GM21737 (cell line): ENCODE results near the gene MCC.

Experiments used
- ATAC-seq: cut with Tn5 transposase; IDR thresholded peaks from one replicate; pipeline ENCODE4 v1.9.1; 2021; ENCODE audit warnings: mild to moderate bottlenecking, moderate library complexity; ENCODE audit not compliant: unreplicated experiment

The MCC gene

GRCh38 chr5:113373426-113373825 is 114.8 kb downstream of the MCC start:
- ATAC-seq = no peak

DNA sequence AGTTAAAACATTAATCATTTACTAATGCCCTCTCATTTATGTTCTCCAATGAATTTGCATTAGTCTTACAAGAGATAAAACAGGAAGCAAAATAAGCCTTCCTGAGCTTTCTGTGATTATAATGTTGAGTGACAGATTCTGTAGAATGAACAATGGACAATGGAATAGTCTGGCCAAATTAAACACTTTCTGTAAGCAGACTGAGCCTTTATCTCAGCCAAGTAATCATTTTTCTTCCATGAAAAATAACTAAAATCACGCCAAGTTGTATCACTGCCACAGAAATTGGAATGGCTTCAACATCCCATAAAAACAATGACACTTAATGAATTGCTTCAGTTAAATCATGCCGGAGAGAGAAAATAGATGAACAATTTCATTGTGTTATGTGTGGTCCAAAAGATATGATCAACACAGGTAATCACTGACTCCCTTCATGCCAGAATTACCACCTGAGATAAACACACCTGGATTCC is 116.5 kb downstream of the MCC start:
- ATAC-seq = no peak

GRCh38 chr5:113367586-113367985 is 120.7 kb downstream of the MCC start:
- no peak for ATAC-seq

- ATAC-seq = no peak
These were observed 123.8 kb downstream of the MCC start for GRCh38 chr5:113364466-113364865.

DNA sequence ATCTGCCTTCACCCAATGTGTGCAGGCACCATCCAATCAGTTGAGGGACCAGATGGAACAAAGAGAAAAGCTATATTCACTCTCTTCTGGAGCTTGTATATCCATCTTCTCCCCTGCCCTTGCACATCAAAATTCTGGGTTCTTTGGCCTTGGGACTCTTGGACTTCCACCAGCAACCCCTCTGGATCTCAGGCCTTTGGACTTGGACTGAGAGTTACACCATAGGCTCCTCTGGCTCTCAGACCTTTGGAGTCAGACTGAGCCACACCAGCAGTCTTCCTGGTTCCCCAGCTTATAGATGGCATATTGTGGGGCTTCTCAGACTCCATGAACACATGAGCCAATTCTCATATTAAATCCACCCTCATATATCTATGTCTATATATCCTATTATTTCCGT is 126.6 kb downstream of the MCC start:
- no peak for ATAC-seq

- ATAC-seq = no peak
These were observed 128.8 kb downstream of the MCC start for GRCh38 chr5:113359419-113359818.

- no peak for ATAC-seq
These were observed 129.6 kb downstream of the MCC start for GRCh38 chr5:113358696-113359095.

DNA sequence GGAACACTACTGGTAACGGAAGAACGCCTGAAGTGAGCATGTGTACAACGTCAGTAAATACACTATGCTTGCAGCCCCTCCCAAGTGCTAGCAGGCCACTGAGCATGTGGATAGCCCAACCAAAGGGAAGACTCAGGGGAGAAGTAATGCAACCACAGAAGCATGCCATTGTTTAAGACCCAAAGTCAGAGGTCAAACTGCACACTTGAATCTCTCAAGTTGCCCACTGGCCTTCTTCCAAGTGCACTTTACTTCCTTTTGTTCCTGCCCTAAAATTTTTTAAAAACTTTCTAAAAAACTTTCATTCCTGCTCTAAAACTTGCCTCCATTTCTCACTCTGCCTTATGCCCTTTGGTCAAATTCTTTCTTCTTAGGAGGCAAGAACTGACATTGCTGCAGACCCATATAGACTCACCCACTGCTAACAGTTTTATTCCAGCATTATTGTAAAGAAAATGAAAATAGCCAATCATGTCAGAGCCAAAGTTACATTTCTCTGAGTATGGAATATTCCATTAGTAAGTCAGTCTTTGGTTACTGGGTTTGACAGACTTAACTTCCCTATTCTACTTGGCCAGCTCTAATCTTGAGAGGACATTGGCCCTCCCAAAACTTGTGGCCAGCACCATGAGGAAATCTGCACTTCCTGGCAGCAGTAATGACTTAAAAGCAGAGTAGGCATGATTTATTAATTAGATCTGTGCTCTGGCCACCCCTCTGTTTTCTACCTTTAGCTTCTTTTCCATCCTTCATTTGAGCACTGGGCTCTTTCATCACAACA is 130.4 kb downstream of the MCC start:
- ATAC-seq = no peak

- no peak for ATAC-seq
These were observed 131.8 kb downstream of the MCC start for GRCh38 chr5:113356487-113356886.

DNA sequence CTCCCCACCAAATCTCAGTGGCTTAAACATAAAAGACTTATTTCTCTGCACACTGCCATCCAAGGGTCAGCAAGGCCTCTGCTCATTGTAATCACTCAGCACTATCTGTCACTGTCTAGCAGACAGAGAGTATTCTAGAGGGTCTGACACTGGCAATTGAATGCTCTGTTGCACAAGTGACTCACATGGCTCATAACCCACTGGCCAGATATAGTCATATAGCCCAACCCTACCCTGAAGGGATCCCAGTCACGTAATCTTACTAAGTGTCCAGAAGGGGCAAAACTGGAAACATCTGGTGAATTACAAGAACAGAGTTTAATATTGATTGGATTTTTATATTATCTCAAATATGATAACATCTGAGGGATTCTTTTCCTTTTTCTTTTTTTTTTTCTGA is 134.2 kb downstream of the MCC start:
- ATAC-seq = no peak

DNA sequence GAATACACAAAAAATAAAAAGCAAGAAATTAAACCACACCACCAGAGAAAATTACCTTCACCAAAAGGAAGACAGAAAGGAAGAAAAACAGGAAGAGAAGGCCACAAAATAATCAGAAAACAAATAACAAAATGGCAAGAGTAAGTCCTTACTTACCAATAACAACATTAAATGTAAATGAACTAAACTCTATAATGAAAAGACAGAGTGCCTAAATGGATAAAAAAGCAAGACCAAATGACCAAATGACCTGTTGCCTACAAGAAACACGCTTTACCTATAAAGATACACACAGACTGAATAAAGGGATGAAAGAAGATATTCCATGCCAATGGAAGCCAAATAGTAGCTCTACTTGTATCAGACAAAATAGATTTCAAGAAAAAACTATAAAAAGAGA is 140.7 kb downstream of the MCC start:
- no peak for ATAC-seq

- no peak for ATAC-seq
These were observed 143.0 kb downstream of the MCC start for GRCh38 chr5:113344973-113345940.

GRCh38 chr5:113343343-113343742 is 144.9 kb downstream of the MCC start:
- ATAC-seq = no peak

GRCh38 chr5:113340537-113340936 is 147.7 kb downstream of the MCC start:
- no peak for ATAC-seq

DNA sequence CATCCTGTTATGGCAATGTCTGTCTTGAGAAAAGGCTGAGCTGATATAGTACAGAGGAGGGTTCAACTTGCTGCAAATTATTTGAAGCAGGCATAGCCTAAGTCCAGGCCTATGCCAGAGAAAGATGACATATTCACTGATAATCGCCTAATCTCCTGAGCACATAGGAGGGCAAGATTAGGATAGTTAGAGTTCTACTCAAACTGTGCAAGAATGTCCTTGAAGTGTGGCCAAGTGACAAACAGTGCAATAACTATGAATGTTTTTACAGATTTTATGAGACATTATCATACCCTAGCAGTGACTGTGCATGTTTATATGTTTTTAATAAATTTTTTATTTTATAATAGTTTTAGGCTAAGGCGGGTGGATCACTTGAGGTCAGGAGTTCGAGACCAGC is 149.6 kb downstream of the MCC start:
- ATAC-seq = no peak

GRCh38 chr5:113337515-113338415 is 150.5 kb downstream of the MCC start:
- no peak for ATAC-seq

GRCh38 chr5:113336975-113337374 is 151.3 kb downstream of the MCC start:
- ATAC-seq = no peak

DNA sequence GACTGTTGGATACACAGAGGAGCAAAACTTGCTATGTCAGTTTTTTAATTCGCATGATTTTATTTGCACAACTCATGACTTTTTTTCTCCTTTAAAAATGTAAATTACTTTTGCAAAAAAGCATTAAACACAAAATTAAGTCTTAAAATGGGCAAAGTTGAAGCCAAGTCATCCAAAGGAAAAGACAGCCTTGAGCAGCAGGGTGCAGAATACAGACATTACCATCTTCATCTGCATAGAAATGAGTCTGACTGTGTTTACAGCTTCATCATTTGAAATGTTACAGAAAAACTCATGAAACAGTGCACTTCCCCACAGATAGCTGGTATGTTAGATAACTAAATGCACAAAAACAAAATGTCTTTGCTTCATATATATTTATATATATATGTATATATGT is 154.8 kb downstream of the MCC start:
- ATAC-seq = no peak

- no peak for ATAC-seq
These were observed 157.1 kb downstream of the MCC start for GRCh38 chr5:113331209-113331551.

DNA sequence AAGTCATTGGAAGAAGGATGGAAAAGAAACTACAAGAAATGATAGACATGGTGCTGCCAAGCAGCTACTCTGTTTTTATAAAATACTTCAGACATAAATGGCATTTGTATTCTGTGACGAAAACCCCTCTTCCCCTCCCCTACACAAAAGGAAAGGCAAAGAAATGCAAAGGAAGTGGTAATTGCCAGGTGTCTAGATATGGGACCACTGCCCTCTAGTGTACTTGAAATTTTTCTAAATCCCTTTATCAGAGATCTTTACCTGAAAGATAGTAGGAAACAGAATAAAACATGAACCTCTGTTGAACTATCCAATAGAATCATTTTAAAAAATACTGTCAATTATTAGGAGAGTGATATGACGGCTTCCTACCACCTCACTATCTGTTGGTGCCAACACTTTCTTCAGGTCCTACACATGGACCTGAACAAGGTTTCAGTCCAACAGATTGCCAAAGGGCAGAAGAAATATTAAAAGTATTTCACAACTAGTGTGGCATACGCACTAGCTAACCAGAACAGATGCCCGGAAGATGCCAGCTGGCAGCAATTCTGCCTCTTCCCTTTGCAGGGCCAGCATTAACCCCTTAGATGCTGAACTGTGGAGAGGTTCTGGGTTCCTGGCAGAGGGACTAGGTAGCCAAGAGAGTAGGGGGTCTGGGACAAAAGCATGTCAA is 157.6 kb downstream of the MCC start:
- peak; percentile 86 for ATAC-seq
